Eye (tissue), 1 donor: ENCODE measurements around the gene NAP1L1.

Source experiments
- DNase-seq: peaks from one replicate; pipeline ENCODE4 v3.0.0-alpha.2; 2015

Gene NAP1L1

GRCh38 chr12:76083246-76083903 lies 1.1 kb downstream of the NAP1L1 start:
- no peak for DNase-seq

GRCh38 chr12:76081909-76082308 lies 2.6 kb downstream of the NAP1L1 start:
- no peak for DNase-seq

- DNase-seq: no peak
These were observed 3.6 kb downstream of the NAP1L1 start for GRCh38 chr12:76080729-76081415.

GRCh38 chr12:76080017-76080728 lies 4.3 kb downstream of the NAP1L1 start:
- DNase-seq: no peak

- no peak for DNase-seq
These were observed 5.7 kb downstream of the NAP1L1 start for GRCh38 chr12:76078748-76079147.

GRCh38 chr12:76075448-76075847 lies 9.0 kb downstream of the NAP1L1 start:
- DNase-seq: no peak

GRCh38 chr12:76074701-76075336 lies 9.7 kb downstream of the NAP1L1 start:
- no peak for DNase-seq

GRCh38 chr12:76073561-76073960 lies 10.9 kb downstream of the NAP1L1 start:
- DNase-seq: no peak

GRCh38 chr12:76072568-76072967 lies 11.9 kb downstream of the NAP1L1 start:
- DNase-seq: no peak

- DNase-seq: no peak
These were observed 15.1 kb downstream of the NAP1L1 start for GRCh38 chr12:76069339-76069738.

- DNase-seq: no peak
These were observed 18.6 kb downstream of the NAP1L1 start for GRCh38 chr12:76065917-76066316.

- peak; percentile 40 for DNase-seq
These were observed 19.6 kb downstream of the NAP1L1 start for GRCh38 chr12:76064904-76065303.

- no peak for DNase-seq
These were observed 24.4 kb downstream of the NAP1L1 start for GRCh38 chr12:76060111-76060510.

- DNase-seq: no peak
These were observed 27.2 kb downstream of the NAP1L1 start for GRCh38 chr12:76057326-76057725.

GRCh38 chr12:76055393-76055792 lies 29.1 kb downstream of the NAP1L1 start:
- no peak for DNase-seq

GRCh38 chr12:76049575-76050251 lies 34.8 kb downstream of the NAP1L1 start:
- no peak for DNase-seq

- DNase-seq: no peak
These were observed 36.7 kb downstream of the NAP1L1 start for GRCh38 chr12:76047742-76048141.

GRCh38 chr12:76047060-76047459 lies 37.4 kb downstream of the NAP1L1 start:
- no peak for DNase-seq

GRCh38 chr12:76043377-76043776 lies 41.1 kb downstream of the NAP1L1 start:
- no peak for DNase-seq

- no peak for DNase-seq
These were observed 42.3 kb downstream of the NAP1L1 start for GRCh38 chr12:76042147-76042546.

- no peak for DNase-seq
These were observed 43.1 kb downstream of the NAP1L1 start for GRCh38 chr12:76041406-76041805.

GRCh38 chr12:76040461-76040860 lies 44.0 kb downstream of the NAP1L1 start:
- DNase-seq: no peak

- DNase-seq: no peak
These were observed 46.3 kb downstream of the NAP1L1 start for GRCh38 chr12:76038176-76038575.
